ENCODE results near the gene ITPR1.
A peak's percentile ranks its signal among the peaks of the same experiment; 100 is the strongest.

ITPR1 gene

DNA sequence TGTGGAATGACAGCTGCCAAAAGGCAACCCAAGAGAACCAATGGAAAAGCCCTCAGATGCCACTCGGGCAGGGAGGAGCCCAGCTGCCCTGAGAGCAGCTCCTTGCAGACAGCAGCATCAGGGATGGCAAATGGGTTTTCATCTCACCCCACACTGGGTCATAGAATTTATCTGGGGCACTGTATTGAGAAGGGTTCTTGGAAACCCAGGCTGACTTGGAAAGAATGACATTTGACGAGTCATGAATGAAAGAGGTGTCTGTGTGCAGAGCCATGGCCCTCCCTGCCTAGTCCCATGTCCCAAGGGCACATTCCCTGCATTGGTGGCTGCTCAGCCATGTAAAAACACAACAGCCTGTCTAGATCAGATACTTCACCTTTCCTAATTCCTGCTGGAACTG, 328.2 kb downstream of the ITPR1 start:
- Histone ChIP-seq H2BK120ac (ENCODE audit: low read depth, low read length) (no peak overlapping the region), H3K23ac (ENCODE audit: low read length in 2 of 2) (no peak overlapping the region), H3K9me3 (ENCODE audit: control insufficient read depth, low read length) (peaks cover 23% of the 10 kb centered on the region), H3K27me3 (ENCODE audit: control insufficient read depth in 1 of 2, insufficient read depth in 1 of 2, low read length in 2 of 2) (peaks cover 0 to 3% of the 10 kb centered on the region in 2 experiments), H3K27ac (ENCODE audit: low read length, poor library complexity, severe bottlenecking) (no peak overlapping the region), H3K9ac (ENCODE audit: low read length) (no peak overlapping the region), H3K4me2 (ENCODE audit: low read length, poor library complexity, severe bottlenecking) (no peak overlapping the region), H3K79me1 (replicated peaks; ENCODE audit: low read length, poor library complexity, severe bottlenecking) (no peaks in the 10 kb centered on the region), H2AFZ (ENCODE audit: low read depth, low read length) (no peak overlapping the region), H3K4me3 (ENCODE audit: insufficient read depth in 1 of 2, low read depth in 1 of 2, low read length in 2 of 2) (no peak overlapping the region), H2AK5ac (ENCODE audit: low read length, severe bottlenecking) (peak overlapping the region; percentile 76), H3K18ac (ENCODE audit: low read depth in 1 of 2, low read length in 2 of 2) (no peak overlapping the region), H4K91ac (ENCODE audit: low read length) (no peak overlapping the region), H3K4me1 (ENCODE audit: control insufficient read depth, insufficient read depth, low read depth, low read length) (peaks cover 29% of the 10 kb centered on the region), H4K8ac (ENCODE audit: low read length) (no peak overlapping the region), H3K36me3 (ENCODE audit: control insufficient read depth in 1 of 2, insufficient read depth in 2 of 2, low read depth in 1 of 2, low read length in 2 of 2) (peaks cover 0 to 9% of the 10 kb centered on the region in 2 experiments), H3K4ac (ENCODE audit: low read depth in 1 of 2, low read length in 2 of 2) (no peak overlapping the region), H3K14ac (ENCODE audit: low read length in 2 of 2) (no peak overlapping the region), H2BK5ac (ENCODE audit: low read depth, low read length, poor library complexity, severe bottlenecking) (no peak overlapping the region), H2BK15ac (ENCODE audit: low read depth, poor library complexity, severe bottlenecking) (no peak overlapping the region), H2BK12ac (ENCODE audit: low read length in 2 of 2) (no peak overlapping the region)
- WGBS: 100% methylated on average over 2 of the region's 2 CpGs
- no peak for DNase-seq

DNA sequence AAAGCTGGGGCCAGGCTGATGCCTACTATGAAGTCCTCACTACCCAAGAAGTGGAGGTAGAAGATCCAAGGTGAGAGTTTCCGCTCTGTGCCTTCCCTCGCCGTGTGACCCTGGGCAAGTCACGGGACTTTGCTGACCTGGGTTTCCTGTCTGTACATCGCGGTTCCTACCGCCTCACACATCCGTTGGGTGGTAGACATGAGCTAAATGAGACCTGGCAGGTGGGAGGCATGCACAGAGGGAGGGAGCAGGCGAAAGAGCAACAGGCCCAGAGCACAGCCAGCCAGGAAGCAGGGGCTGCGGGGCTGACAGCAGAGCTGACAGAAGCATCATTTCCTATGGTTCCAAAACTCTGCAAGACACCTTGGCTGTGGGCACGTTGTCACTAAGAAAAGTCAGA, 328.8 kb downstream of the ITPR1 start:
- Histone ChIP-seq H4K8ac (ENCODE audit: low read length) (no peak overlapping the region), H3K4ac (ENCODE audit: low read depth in 1 of 2, low read length in 2 of 2) (no peak overlapping the region), H2AFZ (ENCODE audit: low read depth, low read length) (no peak overlapping the region), H3K9me3 (ENCODE audit: control insufficient read depth, low read length) (peaks cover 17% of the 10 kb centered on the region), H3K23ac (ENCODE audit: low read length in 2 of 2) (no peak overlapping the region), H3K79me1 (replicated peaks; ENCODE audit: low read length, poor library complexity, severe bottlenecking) (no peaks in the 10 kb centered on the region), H3K36me3 (ENCODE audit: control insufficient read depth in 1 of 2, insufficient read depth in 2 of 2, low read depth in 1 of 2, low read length in 2 of 2) (peaks cover 0 to 9% of the 10 kb centered on the region in 2 experiments), H3K27me3 (ENCODE audit: control insufficient read depth in 1 of 2, insufficient read depth in 1 of 2, low read length in 2 of 2) (peaks cover 0 to 3% of the 10 kb centered on the region in 2 experiments), H2AK5ac (ENCODE audit: low read length, severe bottlenecking) (peak overlapping the region; percentile 45), H4K91ac (ENCODE audit: low read length) (peak overlapping the region; percentile 5), H3K4me2 (ENCODE audit: low read length, poor library complexity, severe bottlenecking) (no peak overlapping the region), H2BK15ac (ENCODE audit: low read depth, poor library complexity, severe bottlenecking) (no peak overlapping the region), H3K27ac (ENCODE audit: low read length, poor library complexity, severe bottlenecking) (no peak overlapping the region), H3K14ac (ENCODE audit: low read length in 2 of 2) (peak overlapping the region in 1 of 2 experiments; percentile 0), H2BK12ac (ENCODE audit: low read length in 2 of 2) (no peak overlapping the region), H3K4me1 (ENCODE audit: control insufficient read depth, insufficient read depth, low read depth, low read length) (peaks cover 36% of the 10 kb centered on the region), H2BK120ac (ENCODE audit: low read depth, low read length) (no peak overlapping the region), H3K9ac (ENCODE audit: low read length) (no peak overlapping the region), H3K18ac (ENCODE audit: low read depth in 1 of 2, low read length in 2 of 2) (no peak overlapping the region), H2BK5ac (ENCODE audit: low read depth, low read length, poor library complexity, severe bottlenecking) (no peak overlapping the region), H3K4me3 (ENCODE audit: insufficient read depth in 1 of 2, low read depth in 1 of 2, low read length in 2 of 2) (no peak overlapping the region)
- DNase-seq: no peak
- WGBS: 95% methylated on average over 11 of the region's 11 CpGs

DNA sequence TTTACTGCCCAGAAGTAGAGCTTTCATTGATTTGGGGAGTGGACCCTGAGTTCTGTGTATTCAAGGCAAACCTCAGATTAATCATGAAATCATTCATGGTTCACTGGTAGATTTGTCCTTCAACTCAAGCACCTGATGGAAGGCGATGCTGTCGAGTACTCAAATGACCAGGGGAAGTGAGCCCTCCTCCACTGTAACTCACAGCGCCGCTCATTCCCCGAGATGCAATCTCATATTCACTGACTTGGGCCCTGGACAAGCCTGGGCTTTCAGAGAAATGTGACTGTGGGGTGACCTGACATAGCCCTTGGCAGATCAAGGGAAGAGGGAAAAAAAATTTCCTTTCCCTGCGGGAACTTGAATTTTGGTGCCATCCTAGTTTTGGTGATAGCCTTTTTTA, 329.4 kb downstream of the ITPR1 start:
- no peak for DNase-seq
- H3K18ac ChIP-seq (ENCODE audit: low read depth in 1 of 2, low read length in 2 of 2): no peak overlapping the region
- H2BK5ac ChIP-seq (ENCODE audit: low read depth, low read length, poor library complexity, severe bottlenecking): no peak overlapping the region
- H3K23ac ChIP-seq (ENCODE audit: low read length in 2 of 2): no peak overlapping the region
- no peak overlapping the region for H3K9ac ChIP-seq (ENCODE audit: low read length)
- H3K27ac ChIP-seq (ENCODE audit: low read length, poor library complexity, severe bottlenecking): no peak overlapping the region
- no peak overlapping the region for H2BK120ac ChIP-seq (ENCODE audit: low read depth, low read length)
- H3K36me3 ChIP-seq (ENCODE audit: control insufficient read depth in 1 of 2, insufficient read depth in 2 of 2, low read depth in 1 of 2, low read length in 2 of 2): peaks cover 0 to 9% of the 10 kb centered on the region in 2 experiments
- no peak overlapping the region for H2AFZ ChIP-seq (ENCODE audit: low read depth, low read length)
- peaks cover 37% of the 10 kb centered on the region for H3K4me1 ChIP-seq (ENCODE audit: control insufficient read depth, insufficient read depth, low read depth, low read length)
- no peak overlapping the region for H4K91ac ChIP-seq (ENCODE audit: low read length)
- no peak overlapping the region for H2BK12ac ChIP-seq (ENCODE audit: low read length in 2 of 2)
- H3K14ac ChIP-seq (ENCODE audit: low read length in 2 of 2): no peak overlapping the region
- no peak overlapping the region for H3K4me2 ChIP-seq (ENCODE audit: low read length, poor library complexity, severe bottlenecking)
- 100% methylated on average over 5 of the region's 6 CpGs for WGBS
- H3K4ac ChIP-seq (ENCODE audit: low read depth in 1 of 2, low read length in 2 of 2): no peak overlapping the region
- H2AK5ac ChIP-seq (ENCODE audit: low read length, severe bottlenecking): no peak overlapping the region
- H3K79me1 ChIP-seq (replicated peaks; ENCODE audit: low read length, poor library complexity, severe bottlenecking): no peaks in the 10 kb centered on the region
- no peak overlapping the region for H2BK15ac ChIP-seq (ENCODE audit: low read depth, poor library complexity, severe bottlenecking)
- H3K27me3 ChIP-seq (ENCODE audit: control insufficient read depth in 1 of 2, insufficient read depth in 1 of 2, low read length in 2 of 2): peaks cover 0 to 3% of the 10 kb centered on the region in 2 experiments
- no peak overlapping the region for H4K8ac ChIP-seq (ENCODE audit: low read length)
- no peak overlapping the region for H3K4me3 ChIP-seq (ENCODE audit: insufficient read depth in 1 of 2, low read depth in 1 of 2, low read length in 2 of 2)
- H3K9me3 ChIP-seq (ENCODE audit: control insufficient read depth, low read length): peaks cover 11% of the 10 kb centered on the region

- H2BK15ac ChIP-seq (ENCODE audit: low read depth, poor library complexity, severe bottlenecking): no peak overlapping the region
- no peak overlapping the region for H2AFZ ChIP-seq (ENCODE audit: low read depth, low read length)
- H3K36me3 ChIP-seq (ENCODE audit: control insufficient read depth in 1 of 2, insufficient read depth in 2 of 2, low read depth in 1 of 2, low read length in 2 of 2): peaks cover 0 to 4% of the 10 kb centered on the region in 2 experiments
- H2BK5ac ChIP-seq (ENCODE audit: low read depth, low read length, poor library complexity, severe bottlenecking): no peak overlapping the region
- 95% methylated on average over 1 of the region's 1 CpG for WGBS
- no peak overlapping the region for H3K18ac ChIP-seq (ENCODE audit: low read depth in 1 of 2, low read length in 2 of 2)
- H3K4me3 ChIP-seq (ENCODE audit: insufficient read depth in 1 of 2, low read depth in 1 of 2, low read length in 2 of 2): no peak overlapping the region
- no peak for DNase-seq
- no peak overlapping the region for H3K14ac ChIP-seq (ENCODE audit: low read length in 2 of 2)
- peaks cover 39% of the 10 kb centered on the region for H3K4me1 ChIP-seq (ENCODE audit: control insufficient read depth, insufficient read depth, low read depth, low read length)
- H4K91ac ChIP-seq (ENCODE audit: low read length): no peak overlapping the region
- no peak overlapping the region for H3K23ac ChIP-seq (ENCODE audit: low read length in 2 of 2)
- H2BK120ac ChIP-seq (ENCODE audit: low read depth, low read length): no peak overlapping the region
- H3K4me2 ChIP-seq (ENCODE audit: low read length, poor library complexity, severe bottlenecking): no peak overlapping the region
- no peak overlapping the region for H4K8ac ChIP-seq (ENCODE audit: low read length)
- H3K79me1 ChIP-seq (replicated peaks; ENCODE audit: low read length, poor library complexity, severe bottlenecking): no peaks in the 10 kb centered on the region
- no peak overlapping the region for H2AK5ac ChIP-seq (ENCODE audit: low read length, severe bottlenecking)
- H3K27me3 ChIP-seq (ENCODE audit: control insufficient read depth in 1 of 2, insufficient read depth in 1 of 2, low read length in 2 of 2): peaks cover 0 to 3% of the 10 kb centered on the region in 2 experiments
- no peak overlapping the region for H3K27ac ChIP-seq (ENCODE audit: low read length, poor library complexity, severe bottlenecking)
- no peak overlapping the region for H3K9ac ChIP-seq (ENCODE audit: low read length)
- peaks cover 4% of the 10 kb centered on the region for H3K9me3 ChIP-seq (ENCODE audit: control insufficient read depth, low read length)
- H3K4ac ChIP-seq (ENCODE audit: low read depth in 1 of 2, low read length in 2 of 2): no peak overlapping the region
- H2BK12ac ChIP-seq (ENCODE audit: low read length in 2 of 2): no peak overlapping the region
Observed at GRCh38 chr3:4823385-4823784, 330.2 kb downstream of the ITPR1 start.

Data from mesenchymal stem cell (in vitro differentiated cells and primary cell).